ENCODE data around the gene MZF1. TPM values are rescaled to one million over a fixed set of nuclear protein-coding genes. Genes with fewer than 3 reads are reported as not detected.
A peak's percentile ranks its signal among the peaks of the same experiment; 100 is the strongest.

Gene MZF1
- polyA plus RNA-seq, 1 donor (not counting 4 experiments of a cell fraction or from before 2014, with no cell fraction given): 7.4 TPM

DNA sequence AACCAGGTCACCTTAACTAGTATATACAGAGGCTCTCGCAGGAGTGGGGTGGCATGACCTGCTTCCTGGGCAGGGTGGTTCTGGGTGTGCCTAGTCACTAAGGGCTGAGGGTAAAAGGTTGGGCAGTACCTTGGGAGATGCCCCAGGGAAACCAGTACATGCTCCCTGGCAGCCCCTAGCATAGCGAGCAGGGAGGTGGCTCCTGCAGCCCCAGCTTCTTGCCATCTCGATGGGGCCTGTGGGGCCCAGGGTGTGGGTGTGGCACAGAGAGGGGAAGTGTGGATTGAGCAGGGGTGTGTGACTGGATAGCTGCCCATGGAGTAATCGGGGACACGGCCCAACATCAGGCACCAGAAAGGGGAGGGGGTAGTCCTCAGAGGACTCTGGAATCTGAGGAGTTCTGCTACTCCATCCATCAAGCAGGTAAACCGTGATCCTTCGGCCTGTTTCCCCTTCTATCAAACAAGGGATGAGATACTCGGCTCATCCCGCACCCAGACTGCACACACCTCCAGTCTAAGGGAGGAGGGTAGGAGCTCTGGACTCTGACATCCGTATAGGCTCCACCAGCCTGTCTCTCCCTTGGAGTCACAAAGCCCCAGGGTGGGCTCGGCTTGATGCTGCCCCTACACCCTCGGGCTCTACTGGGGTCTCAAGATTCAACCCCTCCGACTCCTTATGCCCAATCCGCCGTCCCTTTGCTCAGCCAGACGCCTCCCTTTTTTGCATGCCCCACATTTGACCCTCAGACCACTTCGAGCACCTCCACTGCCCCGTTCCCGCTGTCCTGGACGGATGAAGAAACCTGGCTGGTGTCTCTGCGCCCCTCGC is 54.7 kb downstream of the MZF1 start:
- H3K9me1 ChIP-seq (ENCODE audit: control insufficient read depth, extremely low read depth, insufficient read depth, low read length): no peaks in the 10 kb centered on the region
- H3K4me2 ChIP-seq (ENCODE audit: control insufficient read depth, extremely low read depth, insufficient read depth, low read depth, low read length): peak overlapping the region; percentile 94
- FAIRE-seq: no peak
- no peak for DNase-seq (ENCODE audit: low read depth, low spot score)
- no peaks in the 10 kb centered on the region for H4K20me1 ChIP-seq (ENCODE audit: control insufficient read depth, extremely low read depth, insufficient read depth, low read length)
- dilution Hi-C loops (cut with MboI; ENCODE audit: extremely low pct_ligation_motif_present, low sequenced_read_pairs): no loop called here
- H3K36me3 ChIP-seq (ENCODE audit: control insufficient read depth in 2 of 2, extremely low read depth in 1 of 2, insufficient read depth in 2 of 2, low read length in 2 of 2): peaks cover 5 to 12% of the 10 kb centered on the region in 2 experiments
- no peaks in the 10 kb centered on the region for H3K9me3 ChIP-seq (ENCODE audit: control insufficient read depth, low read depth, low read length)
- H3K79me2 ChIP-seq (ENCODE audit: control insufficient read depth, insufficient read depth, low read length): peaks cover 47% of the 10 kb centered on the region
- H3K4me3 ChIP-seq (ENCODE audit: control insufficient read depth in 2 of 3, extremely low read depth in 1 of 3, insufficient read depth in 2 of 3, low read depth in 1 of 3, low read length in 3 of 3): peak overlapping the region; percentile 74 to 87 (median 85)
- H3K27me3 ChIP-seq (ENCODE audit: control insufficient read depth, extremely low read depth, insufficient read depth, low read length): no peaks in the 10 kb centered on the region
- H3K27ac ChIP-seq (ENCODE audit: control insufficient read depth, insufficient read depth, low read length): peak overlapping the region; percentile 85
- no peak overlapping the region for H2AFZ ChIP-seq (ENCODE audit: control insufficient read depth, low read length)
- H3K4me1 ChIP-seq (ENCODE audit: control insufficient read depth, extremely low read depth, insufficient read depth, low read length): peaks cover 20% of the 10 kb centered on the region
- H3K9ac ChIP-seq (ENCODE audit: control insufficient read depth, extremely low read depth, insufficient read depth, low read length): peak overlapping the region; percentile 91
- TF ChIP-seq, protein P1, sequence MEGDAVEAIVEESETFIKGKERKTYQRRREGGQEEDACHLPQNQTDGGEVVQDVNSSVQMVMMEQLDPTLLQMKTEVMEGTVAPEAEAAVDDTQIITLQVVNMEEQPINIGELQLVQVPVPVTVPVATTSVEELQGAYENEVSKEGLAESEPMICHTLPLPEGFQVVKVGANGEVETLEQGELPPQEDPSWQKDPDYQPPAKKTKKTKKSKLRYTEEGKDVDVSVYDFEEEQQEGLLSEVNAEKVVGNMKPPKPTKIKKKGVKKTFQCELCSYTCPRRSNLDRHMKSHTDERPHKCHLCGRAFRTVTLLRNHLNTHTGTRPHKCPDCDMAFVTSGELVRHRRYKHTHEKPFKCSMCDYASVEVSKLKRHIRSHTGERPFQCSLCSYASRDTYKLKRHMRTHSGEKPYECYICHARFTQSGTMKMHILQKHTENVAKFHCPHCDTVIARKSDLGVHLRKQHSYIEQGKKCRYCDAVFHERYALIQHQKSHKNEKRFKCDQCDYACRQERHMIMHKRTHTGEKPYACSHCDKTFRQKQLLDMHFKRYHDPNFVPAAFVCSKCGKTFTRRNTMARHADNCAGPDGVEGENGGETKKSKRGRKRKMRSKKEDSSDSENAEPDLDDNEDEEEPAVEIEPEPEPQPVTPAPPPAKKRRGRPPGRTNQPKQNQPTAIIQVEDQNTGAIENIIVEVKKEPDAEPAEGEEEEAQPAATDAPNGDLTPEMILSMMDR (optimal IDR thresholded peaks at IDR 0.05 in 1 of 3, IDR thresholded peaks at IDR 0.05 in 1 of 3, conservative IDR thresholded peaks at IDR 0.05 in 1 of 3; ENCODE audit: extremely low read depth in 1 of 3, insufficient read depth in 2 of 3, low read length in 3 of 3): no peak
- no peak for TF ChIP-seq EZH2 (IDR thresholded peaks at IDR 0.05; ENCODE audit: low read length)

DNA sequence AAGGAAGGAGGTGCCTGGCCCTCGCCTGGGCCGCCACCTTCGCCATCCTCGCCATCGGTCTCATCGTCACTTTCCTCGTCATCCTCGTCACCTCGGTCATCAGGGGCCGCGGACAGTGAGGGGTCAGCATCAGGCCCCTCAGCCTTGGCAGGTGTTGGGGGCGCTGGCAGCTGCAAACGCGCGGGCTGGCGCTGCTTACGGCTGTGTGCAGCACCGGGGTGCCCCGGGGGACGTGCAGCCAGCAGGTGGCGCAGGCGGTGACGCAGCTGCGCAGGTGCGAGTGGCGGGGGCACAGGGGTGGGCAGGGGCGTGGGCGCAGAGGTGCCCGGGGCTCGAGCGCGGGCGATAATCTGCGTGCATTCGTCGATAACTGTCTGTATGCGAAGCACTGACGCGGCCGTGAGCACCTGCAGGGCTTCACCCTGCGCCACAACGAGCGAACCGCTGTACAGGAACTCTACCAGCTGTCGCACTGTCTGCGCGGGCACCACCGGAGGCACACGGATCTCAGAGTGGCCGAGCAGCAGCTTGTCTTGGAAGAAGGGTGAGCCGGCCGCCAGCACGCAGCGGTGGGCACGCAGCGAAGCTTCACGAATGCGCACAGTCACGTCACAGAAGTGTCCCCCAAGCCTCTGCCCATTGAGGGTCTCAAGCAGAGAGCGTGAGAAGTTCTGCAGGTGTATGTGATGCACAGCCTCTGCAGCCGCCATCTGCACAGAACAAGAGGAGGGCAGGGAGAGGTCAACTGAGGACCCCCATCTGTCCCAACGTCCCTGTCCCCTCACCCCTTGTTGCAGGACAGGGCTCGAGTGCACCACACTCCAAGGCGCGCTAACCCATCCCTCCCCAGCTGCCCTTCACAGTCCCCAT is 55.9 kb downstream of the MZF1 start:
- H3K36me3 ChIP-seq (ENCODE audit: control insufficient read depth in 2 of 2, extremely low read depth in 1 of 2, insufficient read depth in 2 of 2, low read length in 2 of 2): peaks cover 5 to 12% of the 10 kb centered on the region in 2 experiments
- H3K4me1 ChIP-seq (ENCODE audit: control insufficient read depth, extremely low read depth, insufficient read depth, low read length): peaks cover 20% of the 10 kb centered on the region
- H3K9ac ChIP-seq (ENCODE audit: control insufficient read depth, extremely low read depth, insufficient read depth, low read length): no peak overlapping the region
- FAIRE-seq: no peak
- H3K27me3 ChIP-seq (ENCODE audit: control insufficient read depth, extremely low read depth, insufficient read depth, low read length): no peaks in the 10 kb centered on the region
- H2AFZ ChIP-seq (ENCODE audit: control insufficient read depth, low read length): no peak overlapping the region
- dilution Hi-C loops (cut with MboI; ENCODE audit: extremely low pct_ligation_motif_present, low sequenced_read_pairs): no loop called here
- H4K20me1 ChIP-seq (ENCODE audit: control insufficient read depth, extremely low read depth, insufficient read depth, low read length): no peaks in the 10 kb centered on the region
- H3K4me2 ChIP-seq (ENCODE audit: control insufficient read depth, extremely low read depth, insufficient read depth, low read depth, low read length): no peak overlapping the region
- TF ChIP-seq, protein P1 (optimal IDR thresholded peaks at IDR 0.05 in 1 of 3, IDR thresholded peaks at IDR 0.05 in 1 of 3, conservative IDR thresholded peaks at IDR 0.05 in 1 of 3; ENCODE audit: extremely low read depth in 1 of 3, insufficient read depth in 2 of 3, low read length in 3 of 3): peak in 1 of 3 experiments; percentile 16
- TF ChIP-seq EZH2 (IDR thresholded peaks at IDR 0.05; ENCODE audit: low read length): no peak
- H3K9me3 ChIP-seq (ENCODE audit: control insufficient read depth, low read depth, low read length): no peaks in the 10 kb centered on the region
- H3K79me2 ChIP-seq (ENCODE audit: control insufficient read depth, insufficient read depth, low read length): peaks cover 47% of the 10 kb centered on the region
- H3K9me1 ChIP-seq (ENCODE audit: control insufficient read depth, extremely low read depth, insufficient read depth, low read length): no peaks in the 10 kb centered on the region
- DNase-seq (ENCODE audit: low read depth, low spot score): no peak
- no peak overlapping the region for H3K27ac ChIP-seq (ENCODE audit: control insufficient read depth, insufficient read depth, low read length)
- no peak overlapping the region for H3K4me3 ChIP-seq (ENCODE audit: control insufficient read depth in 2 of 3, extremely low read depth in 1 of 3, insufficient read depth in 2 of 3, low read depth in 1 of 3, low read length in 3 of 3)

All from keratinocyte (primary cell).